HG03571 (cell line): ENCODE measurements around the gene AHR.
A peak's percentile ranks its signal among the peaks of the same experiment; 100 is the strongest.

Experiments used
- ATAC-seq: cut with Tn5 transposase; IDR thresholded peaks from one replicate; pipeline ENCODE4 v1.9.1; 2021; ENCODE audit not compliant: unreplicated experiment

AHR gene

DNA sequence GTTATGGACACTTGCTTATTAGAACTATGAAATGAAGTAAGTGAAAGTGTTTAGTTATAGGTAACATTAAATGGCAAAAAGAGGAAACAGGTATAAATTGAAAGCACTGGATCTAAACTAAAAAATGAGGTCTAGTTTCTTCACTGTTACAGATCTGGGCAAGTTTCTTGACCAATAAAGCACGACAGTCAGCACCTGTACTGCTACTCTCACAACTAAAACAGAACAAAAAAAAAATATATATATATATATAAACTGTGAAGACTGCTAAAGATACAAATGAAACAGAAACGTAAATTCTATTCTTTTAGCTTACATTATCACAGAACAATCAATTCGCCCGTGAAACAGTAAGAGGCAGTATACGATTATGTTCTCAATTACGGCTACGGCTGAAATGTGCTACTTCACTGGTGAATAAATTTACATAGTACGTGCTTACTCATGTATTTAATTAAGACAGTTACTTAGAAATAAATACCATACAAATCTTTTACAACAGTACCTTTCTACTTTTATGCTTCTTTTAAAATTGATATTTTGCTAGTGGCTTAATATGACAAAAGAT, 4.2 kb downstream of the AHR start:
- ATAC-seq = peak; percentile 33

DNA sequence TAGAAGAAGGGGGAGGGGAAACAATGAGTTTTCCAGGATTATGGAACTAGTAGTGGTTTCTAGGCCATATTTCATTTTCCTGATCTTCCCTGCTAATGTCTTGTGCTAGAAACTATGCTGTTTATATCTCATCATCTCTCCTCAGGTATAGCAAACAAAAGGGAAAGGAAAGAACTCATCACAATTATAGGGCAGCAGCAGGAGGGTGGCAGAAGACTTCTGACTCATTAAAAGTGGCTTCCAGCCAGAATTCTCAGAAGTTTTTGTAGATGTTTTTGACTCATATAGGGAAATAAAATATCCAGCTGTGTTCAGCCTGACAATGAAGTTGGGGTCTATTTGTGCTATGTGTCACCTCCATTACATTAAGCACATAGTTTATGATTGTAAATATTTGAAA, 6.5 kb downstream of the AHR start:
- ATAC-seq = no peak

DNA sequence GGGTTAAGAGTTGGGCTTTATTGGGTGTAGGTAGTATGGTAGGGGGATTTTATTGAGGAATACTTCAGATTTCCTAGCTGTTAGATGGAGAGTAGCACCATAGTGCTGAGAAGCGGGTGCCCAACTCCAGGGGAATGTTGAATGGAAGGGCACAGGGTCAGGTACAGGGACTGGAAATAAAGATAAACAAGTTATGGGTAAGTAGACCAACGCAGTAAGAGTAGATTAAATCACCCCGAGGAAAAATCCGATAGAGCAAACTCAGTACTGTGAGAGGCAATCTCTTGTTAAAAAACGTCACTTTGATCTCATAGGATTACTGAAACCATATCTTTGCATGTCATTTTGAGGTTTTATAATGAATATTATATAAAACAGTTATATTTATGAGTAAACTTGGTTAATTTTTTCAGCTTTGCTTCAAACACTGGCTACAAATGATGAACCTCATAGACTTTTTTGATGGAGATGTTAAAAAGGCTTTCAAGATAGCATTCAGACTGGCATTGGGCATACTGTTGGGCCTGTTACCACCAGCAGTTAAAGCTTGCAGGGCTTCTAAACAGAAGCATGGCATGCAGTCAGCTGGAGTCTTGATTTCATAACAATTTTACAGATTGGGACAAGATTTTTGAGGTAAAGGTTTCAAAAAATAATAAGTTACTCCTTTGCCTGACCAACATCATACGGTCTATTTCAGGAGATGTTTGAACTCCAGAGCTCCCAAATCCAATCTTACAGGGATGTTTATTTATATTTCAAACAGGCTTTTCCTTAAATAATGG, 7.1 kb downstream of the AHR start:
- ATAC-seq = no peak

DNA sequence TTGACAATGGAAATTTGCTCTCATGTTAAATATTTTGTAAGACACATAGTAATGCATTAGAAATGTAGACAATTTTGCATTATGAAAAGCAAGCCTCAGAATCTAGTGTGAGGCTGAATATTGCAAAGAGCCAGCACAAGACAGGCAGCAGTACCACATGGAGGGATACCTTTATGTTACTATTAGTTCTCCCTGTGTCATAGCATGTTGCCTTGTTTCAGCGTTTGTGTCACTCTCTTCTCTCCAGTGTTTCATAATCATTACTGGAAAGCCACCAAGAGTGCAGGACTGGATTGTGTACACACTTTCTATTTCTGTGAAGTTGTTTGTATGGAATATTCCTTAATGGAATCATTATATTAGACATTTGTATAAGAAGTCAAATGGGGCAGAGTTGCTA, 8.5 kb downstream of the AHR start:
- no peak for ATAC-seq

DNA sequence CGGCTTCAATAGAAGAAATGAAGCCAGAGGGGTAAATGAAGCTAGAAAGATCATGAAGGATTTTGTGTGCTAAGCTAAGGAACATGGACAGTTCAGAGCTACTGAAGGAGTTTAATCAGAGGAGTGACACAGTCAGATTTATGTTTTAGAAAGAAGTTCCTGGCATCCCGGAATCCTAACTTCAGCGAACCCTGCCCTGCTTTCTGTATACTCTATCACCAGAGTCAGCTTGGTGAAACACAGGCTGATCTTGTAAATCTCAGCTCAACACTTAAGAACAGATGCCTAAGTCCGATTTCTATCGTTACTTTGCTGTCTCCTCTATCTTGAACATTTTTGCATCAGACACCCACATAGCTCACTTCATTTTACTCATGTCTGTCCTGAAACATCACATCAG, 9.1 kb downstream of the AHR start:
- ATAC-seq = no peak

DNA sequence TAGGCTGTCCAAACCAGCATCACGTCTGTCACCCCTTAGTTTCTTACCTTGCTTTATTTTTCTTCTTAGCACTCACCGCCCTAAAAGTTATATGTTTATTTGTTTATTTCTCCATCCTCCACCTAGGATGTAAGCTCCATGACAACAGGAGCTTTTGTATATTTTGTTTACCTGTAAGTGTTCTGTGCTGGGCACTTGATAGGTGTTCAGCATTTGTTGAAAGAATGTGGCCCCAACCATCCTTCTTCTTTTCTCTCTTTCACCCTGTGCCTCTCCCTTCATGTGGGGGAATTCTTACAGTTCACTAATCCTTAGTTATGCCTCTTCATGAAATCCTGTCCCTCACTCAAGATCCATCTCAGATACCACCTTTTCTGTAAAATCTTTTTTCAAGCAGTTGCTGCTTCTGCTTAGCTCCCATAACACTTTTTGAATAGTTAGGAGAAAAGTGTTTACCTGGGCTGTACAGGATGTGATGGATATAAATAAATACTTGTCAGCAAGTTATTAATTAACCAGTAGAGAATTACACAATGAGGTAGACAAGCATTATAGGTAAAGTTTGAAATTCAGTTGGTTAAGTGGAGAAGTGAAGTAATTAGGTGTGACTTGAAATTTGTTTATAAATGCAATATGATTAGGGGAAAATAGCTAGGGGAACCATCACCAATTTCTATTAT, 9.7 kb downstream of the AHR start:
- peak; percentile 41 for ATAC-seq

DNA sequence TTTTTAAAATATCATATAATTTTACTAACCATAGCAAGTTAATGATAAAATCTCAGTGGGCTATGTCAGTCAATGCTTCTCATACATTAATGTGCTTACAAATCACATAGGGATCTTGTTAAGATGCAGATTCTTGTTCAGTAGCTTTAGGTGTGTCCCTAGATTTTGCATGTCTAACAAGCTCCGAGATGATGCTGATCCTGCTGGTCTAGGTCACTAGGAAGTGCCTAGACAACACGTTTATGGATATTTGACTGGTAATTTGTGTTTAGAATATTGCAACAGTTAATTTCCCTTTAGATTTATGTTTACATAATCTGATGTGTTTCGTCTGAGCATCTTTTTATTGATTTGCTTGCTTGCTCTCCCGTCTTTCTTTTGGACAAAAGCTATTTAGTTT, 12.7 kb downstream of the AHR start:
- ATAC-seq = no peak

DNA sequence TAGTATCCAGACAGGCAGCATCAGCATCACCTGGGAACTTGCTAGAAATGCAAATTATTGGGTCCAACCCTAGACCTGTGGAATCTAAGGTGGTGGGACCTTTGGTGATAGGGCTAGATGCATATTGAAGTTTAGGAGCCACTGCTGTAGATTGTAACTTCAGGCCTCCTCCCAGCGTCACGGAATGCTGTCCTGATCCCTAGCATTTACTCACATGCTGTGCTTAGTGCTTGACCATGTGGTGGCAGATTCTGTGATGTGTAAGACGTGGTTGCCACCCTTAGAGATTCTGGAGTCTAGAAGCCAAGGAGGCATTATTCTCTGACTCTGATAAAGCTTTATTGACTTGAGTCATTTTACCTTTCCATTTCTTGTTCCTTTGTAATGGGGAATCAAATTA, 13.5 kb downstream of the AHR start:
- no peak for ATAC-seq

DNA sequence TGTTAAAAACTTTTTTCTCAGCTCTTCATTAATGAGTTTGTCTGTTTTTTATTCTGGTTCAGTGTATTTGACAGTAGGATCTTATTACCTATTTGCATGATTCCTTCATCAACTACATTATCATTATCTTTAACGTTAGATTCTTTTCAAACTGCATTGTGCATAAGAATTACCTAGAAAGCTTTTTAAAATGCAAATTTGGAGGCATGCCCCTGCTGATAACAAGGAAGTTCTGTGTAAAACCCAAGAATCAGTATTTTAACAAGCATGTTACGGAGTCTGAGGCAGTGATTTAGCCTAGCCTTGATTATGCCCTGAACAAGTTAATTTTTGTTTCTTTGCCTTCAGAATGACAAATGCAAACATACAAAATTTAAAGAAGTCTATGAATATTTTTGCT, 14.2 kb downstream of the AHR start:
- ATAC-seq = no peak

DNA sequence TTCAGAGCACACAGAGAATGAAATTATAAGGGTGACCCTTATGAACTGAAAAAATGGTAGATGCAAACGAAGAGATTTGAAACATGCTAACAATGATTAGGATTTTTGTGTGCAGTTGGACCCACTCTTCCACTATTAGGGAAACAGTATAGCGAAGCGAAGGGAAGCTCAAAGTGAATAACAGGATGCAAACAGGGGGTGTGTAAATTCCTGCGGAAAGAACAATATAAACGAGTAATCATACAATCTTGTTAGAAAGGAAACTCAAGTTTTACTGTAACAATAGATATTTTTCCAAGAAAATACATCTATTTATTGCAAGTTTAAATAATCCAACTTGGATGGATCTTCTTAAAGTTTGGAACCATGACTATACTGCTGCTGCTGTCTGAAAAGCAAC, 14.7 kb downstream of the AHR start:
- ATAC-seq = no peak

DNA sequence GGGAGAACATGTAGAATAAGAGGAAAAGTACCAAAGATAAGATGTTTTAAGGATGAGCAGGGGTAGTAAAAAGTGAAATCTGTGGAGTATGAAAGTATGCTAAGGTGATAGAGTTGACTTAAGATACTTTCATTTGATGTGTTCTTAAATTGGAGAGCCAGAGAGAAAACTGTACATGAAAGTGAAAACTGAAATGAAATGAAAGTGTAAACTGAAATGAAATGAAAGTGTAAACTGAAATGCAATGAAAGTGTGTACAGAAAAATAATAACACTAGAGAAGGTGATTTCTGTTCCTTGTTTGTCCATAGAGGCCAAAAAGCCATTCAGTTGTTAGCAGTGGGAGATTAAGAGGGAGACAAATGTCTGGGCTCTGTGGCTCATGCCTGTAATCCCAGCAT, 17.5 kb downstream of the AHR start:
- no peak for ATAC-seq

DNA sequence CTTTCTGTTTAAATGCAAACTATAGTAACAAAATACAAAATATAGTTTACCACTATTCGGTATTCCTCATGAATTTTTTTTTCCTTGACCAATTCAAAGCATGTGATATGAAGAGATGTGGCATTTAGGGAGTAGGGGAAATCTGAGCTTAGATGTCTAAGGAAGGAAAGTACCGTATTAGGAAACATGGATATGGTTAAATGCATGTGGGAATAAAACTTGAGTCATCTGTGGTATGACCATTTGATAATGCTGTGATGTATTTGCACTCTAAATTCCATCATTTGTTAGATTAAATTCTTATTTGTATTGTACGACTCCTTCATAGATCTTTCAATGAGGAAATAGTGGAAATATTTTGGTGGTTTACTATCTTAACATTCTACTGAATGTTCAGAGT, 19.7 kb downstream of the AHR start:
- ATAC-seq = no peak

DNA sequence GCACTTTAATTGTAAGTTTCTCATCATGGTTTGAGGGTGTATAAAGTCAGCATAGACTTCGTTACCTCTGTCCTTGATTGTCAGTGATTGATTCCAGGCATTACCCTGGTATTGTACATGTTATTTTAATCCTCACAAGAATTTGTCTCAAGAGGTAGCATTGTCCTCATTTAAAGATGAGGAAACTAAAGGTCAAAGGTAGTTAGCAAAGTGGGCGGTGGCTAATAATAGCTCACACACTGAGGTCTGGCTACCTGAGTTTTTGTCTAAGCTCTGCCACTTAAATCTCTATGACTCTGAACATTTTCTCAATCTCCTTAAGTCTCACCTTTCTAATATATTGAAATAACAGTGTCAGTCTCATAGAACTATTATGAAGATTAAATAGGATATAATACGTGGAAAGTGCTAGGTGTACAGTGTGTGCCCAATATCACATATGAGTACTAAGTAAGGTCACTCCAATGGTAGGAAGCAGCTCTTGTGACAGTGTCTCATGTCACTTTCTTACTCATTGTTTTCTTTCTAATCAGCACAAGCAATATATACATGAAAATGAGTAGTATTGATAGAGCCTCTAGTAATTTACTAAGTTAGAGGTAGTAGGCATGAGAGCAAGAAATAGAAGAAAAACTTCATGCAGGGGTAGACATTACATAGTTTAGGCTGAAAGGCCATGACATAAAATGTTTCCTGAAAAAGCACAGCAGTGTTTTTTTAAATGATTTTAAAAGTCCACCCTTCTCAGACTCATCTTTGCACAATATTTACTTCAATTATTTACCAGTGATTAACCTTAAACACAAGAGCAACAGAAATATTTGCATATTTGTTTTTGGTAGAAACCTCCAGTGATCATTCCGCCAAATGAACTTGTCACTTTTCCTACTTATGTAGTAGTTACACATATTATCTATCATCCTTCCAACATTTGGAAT, 21.0 kb downstream of the AHR start:
- no peak for ATAC-seq

DNA sequence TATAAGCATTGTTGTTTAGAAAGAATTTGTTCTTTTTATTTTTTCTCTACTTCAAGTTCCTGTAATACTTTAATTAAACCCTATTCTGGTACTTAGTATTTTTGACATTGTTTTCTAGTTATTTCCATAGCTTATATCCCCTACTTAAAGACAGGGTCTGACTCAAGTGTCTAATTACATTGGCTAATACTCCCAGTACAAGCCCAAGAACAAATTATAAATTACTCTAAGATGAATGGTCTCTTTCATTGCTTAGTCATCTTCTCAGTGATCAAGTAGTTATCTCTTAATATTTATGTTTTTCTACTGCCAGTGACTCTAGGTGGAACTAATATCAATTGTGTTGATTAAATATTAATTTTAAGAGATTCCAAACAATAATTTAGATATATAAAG, 21.6 kb downstream of the AHR start:
- ATAC-seq = no peak

DNA sequence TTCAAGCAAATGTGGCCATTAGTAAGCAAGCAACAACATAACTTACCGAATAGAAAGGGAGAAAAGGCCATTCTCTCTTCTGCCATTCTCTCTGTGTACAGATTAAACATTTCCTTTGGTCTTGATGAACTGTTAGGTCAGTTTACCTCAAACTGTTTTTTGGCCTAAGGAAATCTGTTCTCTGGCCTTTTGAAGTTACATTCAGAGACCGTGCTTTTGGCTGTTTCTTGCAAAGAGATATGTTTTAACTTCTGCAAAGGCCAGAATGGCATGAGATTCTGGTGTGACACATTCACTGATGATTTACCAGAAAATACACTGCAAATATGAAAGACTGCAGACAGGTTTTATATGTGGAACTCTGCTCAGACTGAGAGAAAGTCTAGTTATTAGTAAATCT, 22.2 kb downstream of the AHR start:
- ATAC-seq = no peak

DNA sequence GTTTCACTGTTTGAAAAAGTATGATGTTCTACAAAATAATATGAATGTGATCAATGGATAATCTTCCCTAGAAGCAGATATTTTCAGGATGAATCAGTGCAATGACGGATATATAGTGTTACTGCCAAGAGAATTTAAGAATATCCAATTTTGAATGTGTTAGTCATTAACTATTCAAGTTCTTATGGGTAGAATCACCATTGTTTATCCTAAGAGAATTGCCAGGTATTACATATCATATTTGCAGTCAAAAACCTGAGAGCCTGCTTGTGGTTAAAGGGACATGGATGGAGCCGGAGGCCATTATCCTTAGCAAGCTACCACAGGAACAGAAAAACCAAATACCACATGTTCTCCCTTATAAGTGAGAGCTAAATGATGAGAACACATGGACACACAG, 26.9 kb downstream of the AHR start:
- ATAC-seq = no peak

DNA sequence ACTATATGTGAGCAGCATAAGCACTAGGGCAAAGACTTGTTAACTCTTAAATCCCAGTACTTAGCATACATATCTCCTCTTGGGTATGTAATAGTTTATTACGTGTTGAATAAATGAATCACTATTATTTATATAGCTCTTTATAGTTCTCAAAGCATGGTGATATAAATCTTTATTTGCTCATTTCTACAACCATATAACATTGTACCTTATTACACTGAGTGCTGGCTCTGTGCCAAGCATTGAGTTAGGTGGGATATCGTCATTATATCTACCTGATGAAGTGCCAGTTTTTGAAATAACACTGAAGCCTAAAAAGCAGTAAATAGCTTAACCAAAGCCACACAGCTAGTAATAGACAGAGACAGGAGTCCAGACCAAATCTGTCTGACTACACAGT, 27.9 kb downstream of the AHR start:
- ATAC-seq = no peak

DNA sequence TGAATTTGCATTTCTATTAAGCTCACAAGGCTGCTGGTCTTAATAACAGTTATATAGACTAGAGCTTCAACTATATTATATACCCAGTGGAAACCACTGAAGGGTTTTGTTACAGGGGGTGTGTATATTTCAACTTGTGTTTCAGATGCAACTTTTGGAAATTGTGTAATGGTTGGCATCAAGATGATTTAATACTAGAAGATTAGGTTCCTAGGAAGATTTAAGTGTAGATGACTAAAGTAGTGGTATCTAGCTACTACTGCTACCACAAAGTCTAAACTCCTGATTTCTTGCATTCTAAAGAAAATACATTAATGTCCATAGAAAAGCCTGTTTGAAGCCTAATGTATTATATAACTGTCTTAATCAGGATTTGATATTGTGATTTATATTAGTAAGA, 30.2 kb downstream of the AHR start:
- no peak for ATAC-seq

DNA sequence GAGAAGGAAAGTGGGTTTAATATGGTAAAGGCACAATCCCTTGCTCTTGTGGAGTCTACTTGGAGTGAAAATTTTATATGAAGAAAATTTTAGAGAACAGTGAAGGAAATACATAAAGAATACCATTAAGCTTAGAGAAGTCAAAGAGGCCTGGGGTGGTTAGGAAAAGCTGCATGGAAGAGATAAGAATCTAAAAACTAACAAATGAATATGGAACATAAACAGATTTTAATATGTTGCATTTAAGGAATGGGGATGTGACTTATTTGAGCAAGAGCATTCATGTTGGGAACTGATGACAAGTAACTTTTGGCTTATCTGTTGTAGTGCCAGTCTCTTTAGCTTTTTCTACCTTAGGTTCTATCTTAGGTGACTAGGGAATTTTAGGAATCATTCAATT, 31.0 kb downstream of the AHR start:
- no peak for ATAC-seq

DNA sequence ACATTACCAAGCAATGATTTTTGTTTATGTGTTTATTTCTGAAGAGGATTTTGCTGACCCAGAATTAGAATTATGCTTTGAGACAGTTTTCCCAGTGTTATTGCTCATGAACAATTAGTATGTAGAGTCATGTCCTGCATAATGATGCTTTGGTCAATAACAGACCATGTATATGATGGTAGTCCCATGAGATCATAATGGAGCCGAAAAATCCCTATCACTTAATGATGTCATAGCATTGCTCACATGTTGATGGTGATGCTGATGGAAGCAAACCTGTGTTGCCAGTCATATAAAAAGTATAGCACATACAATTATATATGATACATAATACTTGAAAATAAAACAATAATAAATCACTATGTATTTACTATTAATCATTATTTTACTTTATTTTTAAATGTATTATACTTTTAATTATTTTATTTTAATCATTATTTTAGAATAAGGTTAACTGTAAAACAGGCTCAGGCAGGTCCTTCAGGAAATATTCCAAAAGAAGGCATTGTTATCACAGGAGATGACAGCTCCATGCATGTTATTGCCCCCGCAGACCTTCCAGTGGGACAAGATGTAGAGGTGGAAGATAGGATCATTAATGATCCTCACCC, 33.5 kb downstream of the AHR start:
- ATAC-seq = no peak

DNA sequence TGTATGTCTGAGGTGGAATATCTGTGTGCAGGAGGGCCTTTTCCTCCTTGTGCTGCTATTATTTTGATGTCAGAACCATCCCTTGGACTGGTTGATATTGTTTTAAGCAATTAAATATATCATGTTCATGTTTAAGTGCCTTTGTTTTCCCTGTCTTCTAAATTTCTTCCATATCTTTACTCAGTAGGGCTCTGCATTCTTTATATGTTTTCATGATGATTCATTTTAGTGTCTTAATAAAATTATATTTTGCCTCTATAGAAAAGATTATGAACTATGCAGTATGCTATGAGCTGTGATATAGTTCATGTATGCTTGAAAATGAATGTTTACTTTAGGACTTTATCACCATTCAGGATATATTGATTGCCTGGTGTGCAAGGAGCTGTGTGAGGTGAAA, 34.8 kb downstream of the AHR start:
- ATAC-seq = no peak
